GM12892 (cell line): ENCODE results near the gene INPP4B.

Experiments
- DNase-seq: peaks from one replicate; pipeline ENCODE4 v3.0.0; 2011; ENCODE audit not compliant: insufficient read length
- FAIRE-seq: peaks from 2 replicates; lab custom pipeline; 2011; peaks lifted over from hg19 to GRCh38; lab: Jason Lieb, UNC
- POLR2A ChIP-seq: IDR thresholded peaks from 2 replicates; pipeline ENCODE4 v1.6.1; 2011; ENCODE audit warnings: low read depth, low read length, control low read depth
- POLR2AphosphoS5 ChIP-seq: IDR thresholded peaks from 2 replicates; pipeline ENCODE4 v1.6.1; 2011; ENCODE audit warnings: low read depth, low read length, control low read depth
- TAF1 ChIP-seq: IDR thresholded peaks from 2 replicates; pipeline ENCODE4 v1.6.1; 2011; ENCODE audit warnings: low read depth, mild to moderate bottlenecking, control low read depth, low read length, borderline replicate concordance

Gene INPP4B

DNA sequence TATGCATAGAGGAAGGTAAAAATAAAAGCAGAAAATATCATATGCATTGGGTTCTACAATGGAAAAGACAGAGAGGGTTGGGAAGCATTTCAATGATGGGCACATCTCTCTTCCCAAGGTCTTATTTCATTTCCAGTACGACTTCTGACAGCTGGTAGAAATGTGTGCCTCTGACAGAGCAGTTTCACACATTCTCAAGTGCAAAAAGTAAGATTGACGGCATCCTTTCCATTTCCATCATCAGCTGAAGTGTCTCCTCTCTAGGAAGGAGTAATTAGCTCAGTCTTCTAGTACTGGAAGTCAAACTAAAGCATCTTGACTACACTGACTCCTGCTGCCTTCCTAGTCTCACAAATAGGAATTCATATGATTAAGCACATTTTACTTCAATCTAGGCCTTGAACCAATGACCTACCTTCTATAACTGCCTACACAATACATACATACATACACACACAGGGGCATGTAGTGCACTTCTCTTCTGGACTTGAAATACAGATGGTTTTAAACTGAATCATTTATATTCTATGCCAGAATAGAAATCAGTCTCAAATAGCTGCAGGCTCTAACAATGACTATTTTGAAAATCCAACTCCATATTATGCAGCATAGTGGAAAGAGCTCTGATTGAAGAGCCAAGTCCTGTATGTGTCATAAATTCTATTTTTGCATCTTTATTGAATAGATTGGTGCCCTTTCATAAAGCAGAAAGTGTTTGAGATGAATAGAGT, 473.4 kb downstream of the INPP4B start:
- FAIRE-seq (no peak), DNase-seq (no peak)
- TF ChIP-seq POLR2A = no peak
- no peak for TF ChIP-seq TAF1
- TF ChIP-seq POLR2AphosphoS5 = no peak

DNA sequence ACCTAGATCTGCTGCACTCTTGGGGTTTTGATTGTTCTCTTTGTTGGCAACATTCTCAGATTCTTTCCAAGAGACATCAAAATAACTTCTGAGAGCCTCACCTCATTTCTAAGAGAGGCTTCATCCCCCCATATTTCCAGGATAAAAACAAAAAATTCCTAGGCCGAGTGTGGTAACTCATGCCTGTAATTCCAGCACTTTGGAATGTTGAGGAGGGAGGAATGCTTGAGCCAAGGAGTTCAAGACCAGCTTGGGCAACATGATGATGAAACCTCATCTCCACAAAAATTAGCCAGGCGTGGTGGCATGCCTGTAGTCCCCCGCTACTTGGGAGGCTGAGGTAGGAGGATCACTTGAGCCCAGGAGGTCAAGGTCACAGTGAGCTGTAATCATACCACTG, 477.0 kb downstream of the INPP4B start:
- DNase-seq = no peak
- TF ChIP-seq POLR2A = no peak
- TF ChIP-seq POLR2AphosphoS5 = no peak
- no peak for TF ChIP-seq TAF1
- FAIRE-seq = no peak

DNA sequence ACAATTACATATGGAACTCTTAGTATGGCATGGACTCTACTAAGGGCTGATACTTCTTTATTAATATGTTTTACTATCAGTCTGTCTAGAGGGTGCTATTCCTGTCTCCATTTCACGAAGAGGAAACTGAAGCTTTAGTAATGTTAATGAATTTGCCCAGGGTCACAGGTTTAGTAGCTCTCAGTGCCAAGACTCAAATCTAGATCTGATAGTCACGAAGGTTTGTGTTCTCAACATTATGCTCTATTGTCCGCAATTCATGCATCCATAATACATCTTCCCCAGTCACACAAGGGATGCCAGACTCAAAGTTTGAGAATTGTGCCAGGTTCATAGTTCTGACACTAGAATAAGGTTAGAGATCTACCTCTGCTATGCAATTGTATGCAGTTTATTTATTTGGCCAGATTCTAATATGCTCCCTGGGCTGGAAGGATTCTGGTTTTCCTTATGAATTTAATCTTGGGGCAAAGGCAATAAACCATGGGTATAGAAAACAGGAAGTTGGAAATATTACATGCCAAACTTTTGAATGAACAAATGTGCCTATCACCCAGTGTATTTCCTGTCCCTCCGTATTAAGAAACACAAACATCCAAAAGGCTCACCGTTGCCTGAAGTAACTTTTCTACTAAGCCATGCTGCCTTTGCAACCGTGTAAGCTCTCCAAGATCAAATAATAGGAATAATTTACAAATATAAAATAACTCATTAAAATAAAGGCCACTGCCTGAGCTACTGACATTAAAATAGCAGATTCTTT, 478.5 kb downstream of the INPP4B start:
- DNase-seq (no peak), FAIRE-seq (no peak)
- TF ChIP-seq TAF1 (no peak), POLR2A (no peak), POLR2AphosphoS5 (no peak)

DNA sequence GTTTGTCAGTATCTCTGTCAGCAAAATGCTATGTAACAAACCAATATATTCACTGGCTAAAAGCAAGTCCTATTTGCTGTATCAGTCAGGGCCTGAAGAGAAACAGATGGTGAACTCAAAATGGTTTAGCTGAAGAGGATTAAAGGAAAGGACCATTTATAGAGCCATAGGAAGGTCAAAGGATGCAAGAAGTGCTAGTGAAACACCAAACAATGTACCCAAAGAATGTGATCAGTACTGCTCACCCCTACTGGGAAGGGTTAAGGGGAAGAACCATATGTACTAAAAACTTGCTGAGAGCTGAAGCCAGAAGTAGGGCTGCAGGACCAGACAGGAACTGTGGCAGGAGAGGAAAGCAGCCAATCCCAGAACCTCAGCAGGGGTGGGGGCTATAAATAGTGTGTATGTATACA, 479.3 kb downstream of the INPP4B start:
- TF ChIP-seq POLR2AphosphoS5 = no peak
- TF ChIP-seq POLR2A = no peak
- TF ChIP-seq TAF1 = no peak
- FAIRE-seq (no peak), DNase-seq (no peak)

- FAIRE-seq = no peak
- no peak for DNase-seq
- TF ChIP-seq POLR2AphosphoS5 = no peak
- TF ChIP-seq POLR2A = no peak
These were observed 480.7 kb downstream of the INPP4B start for GRCh38 chr4:142365391-142365790.

DNA sequence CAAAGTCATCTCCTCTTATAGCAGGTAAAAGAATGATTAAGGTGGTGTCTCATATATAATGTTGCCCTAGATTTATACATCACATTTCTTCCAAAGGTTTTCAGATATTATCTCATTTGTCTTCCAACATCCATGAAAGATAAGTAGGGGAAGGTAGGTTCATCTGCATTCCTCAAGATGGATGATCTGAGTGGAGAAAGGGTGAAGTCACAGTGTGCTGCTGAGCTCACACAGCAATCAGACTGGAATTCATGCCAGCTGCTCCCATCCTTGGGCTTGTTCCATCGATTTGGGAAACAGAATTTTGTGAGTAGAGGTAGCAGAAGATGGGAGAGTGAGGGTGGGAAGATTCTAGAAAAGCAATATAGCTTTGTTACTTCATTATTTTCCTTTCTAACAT, 482.4 kb downstream of the INPP4B start:
- TF ChIP-seq TAF1 = no peak
- TF ChIP-seq POLR2A = no peak
- TF ChIP-seq POLR2AphosphoS5 = no peak
- no peak for FAIRE-seq
- no peak for DNase-seq

GRCh38 chr4:142361981-142362380, 484.1 kb downstream of the INPP4B start:
- FAIRE-seq (no peak), DNase-seq (no peak)
- TF ChIP-seq POLR2AphosphoS5 (no peak), TAF1 (no peak), POLR2A (no peak)

DNA sequence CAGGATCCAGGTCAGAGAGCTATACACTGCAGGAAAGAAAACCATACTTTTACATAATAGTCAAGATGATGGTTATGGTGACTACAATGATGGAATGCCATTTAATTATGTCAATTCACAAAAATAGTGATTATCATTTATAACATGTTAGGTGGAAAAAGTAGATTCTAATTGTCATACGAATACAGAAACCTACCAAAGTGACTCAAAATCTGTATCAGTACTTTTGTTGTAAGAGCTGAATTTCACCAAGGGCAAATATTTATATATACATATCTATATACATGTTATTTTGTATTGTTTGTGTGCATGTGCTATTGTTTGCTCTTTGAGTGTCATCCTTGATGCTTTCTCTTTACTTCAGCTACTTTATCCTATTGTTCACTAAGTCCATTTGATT, 485.4 kb downstream of the INPP4B start:
- DNase-seq = no peak
- TF ChIP-seq TAF1 (no peak), POLR2AphosphoS5 (no peak), POLR2A (no peak)
- FAIRE-seq = no peak

DNA sequence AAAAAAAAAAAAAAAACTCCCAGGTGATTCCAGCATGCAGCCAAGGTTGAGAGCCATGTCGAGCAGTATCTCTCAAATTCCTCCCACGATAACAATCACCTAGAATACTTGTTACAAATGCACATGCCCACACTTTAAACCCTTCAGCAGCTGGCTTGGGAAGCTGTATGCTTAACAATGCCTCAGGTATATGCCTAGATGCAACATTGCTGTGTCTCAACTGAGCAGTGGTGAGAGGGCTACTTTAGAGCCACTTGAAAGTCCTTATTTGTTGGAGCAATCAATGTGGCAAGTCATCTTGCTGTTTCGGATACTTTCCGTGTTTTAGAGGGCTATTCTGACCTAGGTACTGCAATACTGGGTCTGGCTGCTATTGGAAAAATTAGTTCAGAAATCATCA, 487.4 kb downstream of the INPP4B start:
- no peak for TF ChIP-seq POLR2AphosphoS5
- TF ChIP-seq TAF1 = no peak
- no peak for TF ChIP-seq POLR2A
- FAIRE-seq (no peak), DNase-seq (no peak)

GRCh38 chr4:142356801-142357200, 489.3 kb downstream of the INPP4B start:
- TF ChIP-seq POLR2AphosphoS5 (no peak), TAF1 (no peak), POLR2A (no peak)
- DNase-seq (no peak), FAIRE-seq (no peak)

- DNase-seq (no peak), FAIRE-seq (no peak)
- TF ChIP-seq TAF1 (no peak), POLR2A (no peak), POLR2AphosphoS5 (no peak)
These were observed 489.9 kb downstream of the INPP4B start for GRCh38 chr4:142356118-142356759.

- TF ChIP-seq POLR2A (no peak), POLR2AphosphoS5 (no peak), TAF1 (no peak)
- no peak for FAIRE-seq
These were observed 490.6 kb downstream of the INPP4B start for GRCh38 chr4:142355421-142355930.

More at GRCh38 chr4:142355421-142355930, 490.6 kb downstream of the INPP4B start:
- DNase-seq = no peak
